Uterus (tissue), 4 donors: ENCODE data around the gene PDZK1IP1. TPM values are rescaled to one million over a fixed set of nuclear protein-coding genes. Genes with fewer than 3 reads are reported as not detected.

ENCODE experiments used
- DNase-seq, 2 donors: peaks; one replicate each; pipeline ENCODE4 v3.0.0-alpha.2; 2019 to 2020
- H3K27ac ChIP-seq, 2 donors: fragments of 200-600 bp; sonication (generic); 1 replicate in 1 of 2; 2 replicates in 1 of 2; pipeline ENCODE4 v1.5.1; 2016 to 2018
- H3K27me3 ChIP-seq, 2 donors: fragments of 200-600 bp; sonication (generic); one replicate each; pipeline ENCODE4 v1.5.1; 2018 to 2019; ENCODE audit warnings: control low read depth in 1 of 2
- H3K36me3 ChIP-seq, 2 donors: fragments of 200-600 bp; sonication (generic); one replicate each; pipeline ENCODE4 v1.5.1; 2019; ENCODE audit warnings: control low read depth in 1 of 2
- H3K4me1 ChIP-seq, 2 donors: fragments of 200-600 bp; sonication (generic); one replicate each; pipeline ENCODE4 v1.5.1; 2018 to 2019; ENCODE audit warnings: control low read depth in 1 of 2
- H3K4me3 ChIP-seq, 2 donors: fragments of 200-600 bp; sonication (generic); 1 replicate in 1 of 2; 2 replicates in 1 of 2; pipeline ENCODE4 v1.5.1; 2018 to 2019; ENCODE audit warnings: mild to moderate bottlenecking in 1 of 2
- H3K9me3 ChIP-seq, 2 donors: fragments of 200-600 bp; sonication (generic); one replicate each; pipeline ENCODE4 v1.5.1; 2019; ENCODE audit warnings: control low read depth in 1 of 2
- CTCF ChIP-seq, 4 experiments: fragments of 200-600 bp in 2 of 4; fragments of 450-650 bp in 2 of 4; sonication (generic) in 2 of 4; IDR thresholded peaks; one replicate each; pipeline ENCODE4 v1.5.1; 2016 to 2019; ENCODE audit warnings: antibody characterized with exemption in 4 of 4, mild to moderate bottlenecking in 2 of 4, moderate library complexity in 1 of 4
- POLR2A ChIP-seq, 2 donors: fragments of 450-650 bp; IDR thresholded peaks; one replicate each; pipeline ENCODE4 v1.6.1; 2016; ENCODE audit warnings: antibody characterized with exemption in 2 of 2, mild to moderate bottlenecking in 1 of 2, moderate library complexity in 1 of 2
- intact Hi-C: fragments of 100-400 bp; cut with DNase I; formaldehyde crosslinking; loops from one replicate; pipeline ENCODE4 v1.15.1; 2023; ENCODE audit warnings: low total_unique reads
- total RNA-seq, 4 donors: library from RNA; depleted of rRNA in 3 of 4; stranded (reverse); fragments of >200 nt in 3 of 4; gene quantifications; one replicate each; pipeline versions ENCODE4 v1.1.0 to v1.2.4, GENCODE V29; 2014 to 2023
- donor health status: DM: yes; HTN: yes; CAD: no.

Gene PDZK1IP1
- total RNA-seq, 4 donors from 2014 or later: 0.48 TPM; not detected in 3

- peaks cover 0 to 30% of the 10 kb centered on the region in 2 donors for H3K4me1 ChIP-seq
Observed at GRCh38 chr1:47229031-47229885, 39.4 kb upstream of the PDZK1IP1 start.

GRCh38 chr1:47228644-47229030 lies 38.8 kb upstream of the PDZK1IP1 start:
- Histone ChIP-seq H3K36me3 (no peaks in the 10 kb centered on the region), H3K4me1 (peaks cover 0 to 30% of the 10 kb centered on the region in 2 donors), H3K4me3 (no peak overlapping the region), H3K27ac (peak overlapping the region; percentile 69 to 71), H3K9me3 (no peaks in the 10 kb centered on the region), H3K27me3 (peaks cover 15 to 77% of the 10 kb centered on the region in 2 donors)
- DNase-seq: peak in 1 of 2 donors; percentile 52
- intact Hi-C loops: no loop called here
- TF ChIP-seq POLR2A (IDR thresholded peaks at IDR 0.05) (peak in 1 of 2 donors; percentile 22), CTCF (IDR thresholded peaks at IDR 0.05) (no peak)

More at GRCh38 chr1:47229031-47229885, 39.4 kb upstream of the PDZK1IP1 start:
- TF ChIP-seq POLR2A (IDR thresholded peaks at IDR 0.05): no peak
- TF ChIP-seq CTCF (IDR thresholded peaks at IDR 0.05): no peak
- Histone ChIP-seq H3K27me3 (peaks cover 15 to 76% of the 10 kb centered on the region in 2 donors), H3K9me3 (no peaks in the 10 kb centered on the region), H3K27ac (peak overlapping the region; percentile 69 to 71), H3K36me3 (no peaks in the 10 kb centered on the region), H3K4me3 (no peak overlapping the region)
- peak in 1 of 2 donors; percentile 25 for DNase-seq
- intact Hi-C loops: no loop called here

- H3K4me3 ChIP-seq: no peak overlapping the region
- H3K27ac ChIP-seq: peak overlapping the region in 1 of 2 donors; percentile 69
- intact Hi-C loops: no loop called here
Observed at GRCh38 chr1:47227341-47228232, 37.8 kb upstream of the PDZK1IP1 start.

GRCh38 chr1:47226839-47227215 lies 37.0 kb upstream of the PDZK1IP1 start:
- Histone ChIP-seq H3K9me3 (no peaks in the 10 kb centered on the region), H3K27ac (no peak overlapping the region), H3K4me3 (no peak overlapping the region), H3K27me3 (peaks cover 14 to 62% of the 10 kb centered on the region in 2 donors), H3K36me3 (no peaks in the 10 kb centered on the region), H3K4me1 (peaks cover 0 to 24% of the 10 kb centered on the region in 2 donors)
- TF ChIP-seq POLR2A (IDR thresholded peaks at IDR 0.05) (no peak), CTCF (IDR thresholded peaks at IDR 0.05) (no peak)
- intact Hi-C loops: no loop called here
- peak in 1 of 2 donors; percentile 3 for DNase-seq

More at GRCh38 chr1:47227341-47228232, 37.8 kb upstream of the PDZK1IP1 start:
- no peak for DNase-seq
- Histone ChIP-seq H3K9me3 (no peaks in the 10 kb centered on the region), H3K27me3 (peaks cover 15 to 68% of the 10 kb centered on the region in 2 donors), H3K4me1 (peaks cover 0 to 30% of the 10 kb centered on the region in 2 donors), H3K36me3 (no peaks in the 10 kb centered on the region)
- TF ChIP-seq CTCF (IDR thresholded peaks at IDR 0.05) (no peak), POLR2A (IDR thresholded peaks at IDR 0.05) (no peak)
